Measurements from ENCODE around the gene IGSF23. TPM values are rescaled to one million over a fixed set of nuclear protein-coding genes. Genes with fewer than 3 reads are reported as not detected.

Gene IGSF23
- total and polyA plus RNA-seq, 2 donors (not counting 1 experiment from before 2014, with no cell fraction given) = not detected

- ChIA-PET CTCF (interaction anchor here (0.7 to 1.8 kb wide), 3 partner anchors 16 to 161 kb away, joined by 3 to 4 read pairs (median 3); no protein-coding TSS in a partner anchor), POLR2A (no interaction called here)
Measured at GRCh38 chr19:44636439-44637389, 23.4 kb downstream of the IGSF23 start.

More at GRCh38 chr19:44636439-44637389, 23.4 kb downstream of the IGSF23 start:
- Histone ChIP-seq H3K27me3 (replicated peaks in 1 of 4; ENCODE audit: control extremely low read depth in 1 of 4, control insufficient read depth in 3 of 4, insufficient read depth in 4 of 4, low read length in 3 of 4) (peaks cover 0 to 6% (median 1%) of the 10 kb centered on the region in 4 experiments), H3K9ac (ENCODE audit: low read length) (no peak overlapping the region), H3K36me3 (replicated peaks in 1 of 2; ENCODE audit: control extremely low read depth in 1 of 2, control insufficient read depth in 1 of 2, extremely low read depth in 1 of 2, insufficient read depth in 2 of 2, low read length in 1 of 2) (no peaks in the 10 kb centered on the region), H3K4me3 (ENCODE audit: control extremely low read depth in 1 of 5, extremely low read depth in 1 of 5, insufficient read depth in 1 of 5, low read depth in 2 of 5, low read length in 4 of 5) (no peak overlapping the region), H3K4me1 (ENCODE audit: control insufficient read depth in 2 of 2, insufficient read depth in 2 of 2, low read length in 2 of 2) (no peaks in the 10 kb centered on the region), H2AFZ (ENCODE audit: insufficient read depth, low read depth, low read length, poor library complexity, severe bottlenecking) (no peak overlapping the region), H3K79me2 (ENCODE audit: control insufficient read depth, insufficient read depth, low read length) (no peaks in the 10 kb centered on the region), H4K20me1 (ENCODE audit: control insufficient read depth, insufficient read depth, low read length, poor library complexity, severe bottlenecking) (no peaks in the 10 kb centered on the region), H3K4me2 (replicated peaks; ENCODE audit: low read depth, low read length, poor library complexity, severe bottlenecking) (no peak overlapping the region), H3K9me3 (ENCODE audit: control extremely low read depth in 1 of 3, control insufficient read depth in 2 of 3, insufficient read depth in 1 of 3, low read length in 2 of 3) (peaks cover 0 to 3% (median 0%) of the 10 kb centered on the region in 3 donors), H3K27ac (ENCODE audit: low read length in 2 of 2) (no peak overlapping the region)
- DNase-seq (no peak), ATAC-seq (ENCODE audit: low read depth) (no peak)
- Mint-ChIP-seq H3K27me3 (peaks cover 29% of the 10 kb centered on the region), H3K4me3 (no peak overlapping the region), H3K9me3 (ENCODE audit: insufficient read depth) (no peaks in the 10 kb centered on the region), H3K27ac (no peak overlapping the region), H3K4me1 (no peaks in the 10 kb centered on the region)
- TF ChIP-seq CTCF (IDR thresholded peaks at IDR 0.05) (no peak), EZH2 (IDR thresholded peaks at IDR 0.05; ENCODE audit: borderline replicate concordance, insufficient read depth, low read depth, low read length, poor library complexity, severe bottlenecking) (no peak)
- 56% methylated on average over 3 of the region's 11 CpGs for WGBS (ENCODE audit: insufficient coverage)
- intact Hi-C loops (cut with micrococcal nuclease) = no loop called here

Measured in B cell (primary cell).